ENCODE data around the gene PPIP5K2. TPM values are rescaled to one million over a fixed set of nuclear protein-coding genes. Genes with fewer than 3 reads are reported as not detected.
"Not testable (repeated sequence)": the region's sequence is repeated elsewhere in the genome, so short reads cannot be mapped to it uniquely, and the experiment has no call there.

PPIP5K2 gene
- 51.1 and 54.0 TPM in 2 replicates for total RNA-seq

DNA sequence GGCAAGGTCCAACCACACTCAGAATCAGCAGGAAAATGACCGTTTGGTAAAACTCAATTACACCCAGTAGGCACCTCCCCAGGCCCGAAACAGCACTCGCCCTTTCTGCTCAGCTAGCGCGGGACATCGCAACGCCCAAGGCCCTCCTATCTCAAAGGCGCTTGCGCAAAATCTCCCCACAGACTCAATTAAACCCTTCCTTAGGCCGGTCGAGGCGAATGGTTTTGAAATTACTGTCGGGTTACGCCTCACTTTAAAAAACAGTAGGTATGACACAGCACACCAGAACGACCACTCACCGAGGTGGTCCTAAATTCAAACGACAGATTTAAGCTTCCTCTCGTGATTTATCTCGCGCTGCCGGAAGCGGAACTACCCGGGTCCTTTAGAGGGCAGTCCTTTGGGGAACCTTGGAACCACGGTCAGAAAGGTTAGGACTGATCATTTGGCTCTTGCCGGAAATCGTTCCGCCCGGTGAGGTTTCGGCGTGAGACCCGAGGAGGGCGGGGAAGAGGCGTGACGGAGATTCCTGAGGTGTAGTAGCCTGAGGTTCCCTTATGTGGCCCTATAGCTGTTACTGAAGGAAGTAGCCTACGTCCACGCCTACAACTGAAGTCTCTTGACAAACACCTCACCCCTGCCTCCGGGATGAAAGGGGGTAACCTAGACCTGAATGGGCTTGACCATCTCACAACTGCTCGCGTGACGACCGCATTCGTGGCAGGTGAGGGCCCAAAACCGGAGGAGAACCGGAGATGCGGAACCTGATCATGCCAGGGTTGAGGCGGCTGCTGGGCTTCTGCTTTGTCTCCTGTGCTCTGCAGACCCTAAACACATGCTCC, at the start of gene PPIP5K2, which contains the start of gene GIN1:
Gene PPIP5K2 (plus strand): TSS at position 537 of the 842 bp plus-strand sequence. CDS start 9,289 bp downstream, outside the sequence.
Gene GIN1 (minus strand): TSS at position 374 of the 842 bp plus-strand sequence. CDS start 11,431 bp downstream, outside the sequence.
- DNase-seq: peak; percentile 99

DNA sequence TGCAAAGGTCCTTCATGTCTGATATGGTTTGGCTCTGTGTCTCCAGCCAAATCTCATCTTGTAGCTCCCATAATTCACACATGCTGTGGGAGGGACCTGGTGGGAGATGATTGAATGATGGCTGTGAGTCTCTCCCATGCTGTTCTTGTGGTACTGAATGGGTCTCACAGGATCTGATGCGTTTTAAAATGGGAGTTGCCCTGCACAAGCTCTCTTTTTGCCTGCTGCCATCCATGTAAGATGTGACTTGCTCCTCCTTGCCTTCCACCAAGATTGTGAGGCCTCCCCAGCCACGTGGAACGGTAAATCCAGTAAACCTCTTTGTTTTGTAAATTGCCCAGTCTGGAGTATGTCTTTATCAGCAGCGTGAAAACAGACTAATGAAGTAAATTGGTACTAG, 46.6 kb upstream of the PPIP5K2 start:
- DNase-seq: not testable (repeated sequence)

DNA sequence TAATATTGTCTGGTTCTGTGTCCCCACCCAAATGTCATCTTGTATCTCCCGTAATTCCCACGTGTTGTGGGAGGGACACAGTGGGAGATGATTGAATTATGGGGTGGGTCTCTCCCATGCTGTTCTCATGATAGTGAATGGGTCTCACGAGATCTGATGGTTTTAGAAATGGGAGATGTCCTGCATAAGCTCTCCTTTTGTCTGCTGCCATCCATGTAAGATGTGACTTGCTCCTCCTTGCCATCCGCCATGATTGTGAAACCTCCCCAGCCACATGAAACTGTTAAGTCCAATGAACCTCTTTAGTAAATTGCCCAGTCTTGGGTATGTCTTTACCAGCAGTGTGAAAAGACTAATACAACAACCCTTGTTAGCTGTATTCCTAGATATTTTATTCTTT, 44.7 kb upstream of the PPIP5K2 start:
- DNase-seq: no peak

DNA sequence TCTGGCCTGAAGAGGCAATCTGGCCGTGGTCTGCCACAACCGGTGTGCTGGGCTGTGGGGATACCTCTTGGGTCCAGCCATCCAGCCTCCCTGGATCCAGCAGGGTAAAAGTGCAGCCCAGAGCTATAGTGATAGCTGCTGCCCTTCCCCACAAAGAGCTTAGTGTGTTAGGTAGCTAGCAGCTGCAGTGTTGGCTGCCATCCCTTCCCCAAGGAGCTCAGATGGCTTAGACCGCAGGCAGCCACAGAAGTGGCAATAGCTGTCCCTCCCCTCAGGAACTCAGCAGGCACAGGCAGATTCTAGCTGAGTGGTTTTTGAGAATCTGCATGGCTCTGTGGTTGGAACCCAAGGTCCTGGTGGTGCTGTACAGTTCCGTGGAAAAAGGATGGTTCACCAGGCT, 40.3 kb upstream of the PPIP5K2 start:
- DNase-seq: no peak

DNA sequence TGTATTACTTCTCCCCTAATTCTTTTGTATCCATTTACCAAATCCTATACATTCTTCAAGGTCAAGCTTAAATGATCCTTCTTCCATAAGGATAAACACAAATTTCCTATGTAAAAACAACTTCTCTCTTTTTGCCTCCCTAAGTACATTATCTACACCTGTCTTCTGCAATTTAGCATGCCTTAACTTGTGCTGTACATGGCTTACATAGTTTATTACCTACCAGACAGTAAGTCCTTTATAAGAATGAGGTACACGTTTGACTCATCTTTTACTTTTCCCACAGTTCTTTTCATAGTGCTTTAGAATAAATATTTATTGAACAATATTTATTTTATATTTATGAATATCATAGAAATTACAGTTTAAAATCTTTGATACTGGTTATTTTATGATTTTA, 33.6 kb upstream of the PPIP5K2 start:
- DNase-seq: no peak

DNA sequence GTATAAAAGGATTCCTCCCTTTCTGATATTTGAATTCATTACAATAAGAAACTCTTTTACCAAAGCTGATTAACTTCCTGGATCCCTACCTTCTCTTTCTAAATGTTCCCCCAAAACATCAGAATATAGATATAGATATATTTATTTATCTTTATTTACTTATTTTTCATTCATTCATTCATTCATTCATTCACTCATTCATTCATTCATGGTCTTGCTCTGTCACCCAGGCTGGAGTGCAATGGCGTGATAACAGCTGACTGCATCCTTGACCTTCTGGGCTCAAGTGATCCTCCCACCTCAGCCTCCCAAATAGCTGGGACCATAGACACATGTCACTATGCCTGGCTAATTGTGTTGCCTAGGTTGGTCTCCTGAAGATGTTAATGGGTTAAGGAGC, 30.8 kb upstream of the PPIP5K2 start:
- DNase-seq: no peak

DNA sequence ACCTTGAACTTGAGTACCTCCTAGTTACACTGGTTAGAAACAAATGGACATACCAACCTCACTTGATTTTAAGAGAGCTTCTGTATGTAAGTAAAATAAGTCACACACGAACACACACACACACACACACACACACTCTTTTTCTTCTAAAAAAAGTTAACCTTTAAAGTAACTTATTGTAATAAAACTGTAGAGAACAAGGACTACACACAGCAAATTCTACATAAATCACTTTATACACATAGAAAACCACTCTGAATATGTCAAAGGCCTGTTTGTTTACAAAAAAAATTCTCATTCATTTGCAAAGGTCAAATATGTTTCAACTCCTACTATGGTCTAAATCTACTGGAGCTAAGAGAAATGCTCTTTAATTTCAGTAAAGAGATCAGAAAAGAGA, 29.3 kb upstream of the PPIP5K2 start:
- DNase-seq: no peak

DNA sequence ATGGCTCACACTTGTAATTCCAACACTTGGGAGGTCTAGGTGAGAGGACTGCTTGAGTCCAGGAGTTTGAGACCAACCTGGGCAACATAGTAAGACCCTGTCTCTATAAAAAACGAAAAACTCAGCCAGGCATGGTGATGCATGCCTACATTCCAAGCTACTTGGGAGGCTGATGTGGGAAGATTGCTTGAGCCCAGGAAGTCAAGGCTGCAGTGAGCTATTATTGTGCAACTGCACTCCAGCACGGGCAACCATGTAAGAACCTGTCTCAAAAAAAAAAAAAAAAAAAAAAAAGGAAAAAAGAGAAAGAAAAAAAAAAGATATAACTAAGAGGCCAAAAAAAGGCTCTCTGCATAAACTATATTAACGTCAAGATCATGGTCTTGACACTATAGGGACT, 27.4 kb upstream of the PPIP5K2 start:
- DNase-seq: no peak

DNA sequence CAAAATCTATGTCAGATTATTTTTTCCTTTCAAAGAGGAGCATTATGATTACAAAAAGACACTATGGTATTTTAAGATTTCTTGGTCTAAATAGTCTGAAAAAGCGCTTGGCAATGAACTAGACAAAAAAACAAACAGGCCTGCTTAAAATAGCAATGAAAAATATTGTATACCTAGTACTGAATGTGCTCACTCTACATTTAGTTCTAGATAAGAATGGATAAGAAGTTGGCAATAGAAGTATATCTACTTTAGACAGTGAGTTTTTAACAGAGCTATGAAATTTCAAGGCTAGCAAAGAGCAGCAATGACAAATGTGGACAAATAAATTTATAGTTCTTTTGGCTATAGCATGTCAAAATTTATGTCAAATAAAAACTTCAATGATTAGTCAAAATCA, 26.4 kb upstream of the PPIP5K2 start:
- DNase-seq: no peak

DNA sequence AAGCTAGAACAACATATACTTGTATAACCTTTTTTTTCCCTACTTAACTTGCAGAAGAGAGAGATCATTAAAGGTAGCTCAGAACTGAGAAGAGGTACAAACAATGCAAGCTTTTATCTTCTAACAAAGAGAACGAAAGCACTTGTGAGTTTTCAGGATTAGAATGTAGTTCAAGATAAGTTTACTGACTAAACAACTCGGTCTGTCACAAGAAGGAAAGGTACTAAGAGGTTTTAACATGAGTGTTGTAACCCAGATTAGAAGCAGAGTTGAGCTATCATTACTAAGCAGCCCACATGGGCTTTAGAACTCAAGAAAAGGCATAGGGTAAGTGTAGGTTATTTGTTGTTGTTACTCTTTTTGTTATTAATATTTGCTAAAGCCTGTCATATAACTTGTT, 25.4 kb upstream of the PPIP5K2 start:
- no peak for DNase-seq

DNA sequence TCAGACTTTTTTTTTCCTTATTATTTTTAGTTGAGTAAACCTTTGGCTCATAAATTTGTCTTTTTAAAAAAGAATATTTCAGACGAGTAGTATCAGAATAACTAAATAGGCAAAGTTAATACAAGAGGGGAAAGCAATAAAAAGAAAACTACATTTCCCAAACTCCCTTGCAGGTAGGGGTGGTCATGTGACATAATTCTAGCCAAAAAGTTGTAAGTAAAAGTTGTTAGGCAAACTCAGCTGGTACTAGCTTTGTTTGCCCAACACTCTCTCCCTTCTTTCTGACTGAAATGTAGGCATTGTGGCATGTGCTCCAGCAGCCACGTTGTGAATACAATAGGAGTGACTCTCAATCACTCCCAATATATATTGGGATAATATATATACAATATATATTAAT, 21.1 kb upstream of the PPIP5K2 start:
- no peak for DNase-seq

DNA sequence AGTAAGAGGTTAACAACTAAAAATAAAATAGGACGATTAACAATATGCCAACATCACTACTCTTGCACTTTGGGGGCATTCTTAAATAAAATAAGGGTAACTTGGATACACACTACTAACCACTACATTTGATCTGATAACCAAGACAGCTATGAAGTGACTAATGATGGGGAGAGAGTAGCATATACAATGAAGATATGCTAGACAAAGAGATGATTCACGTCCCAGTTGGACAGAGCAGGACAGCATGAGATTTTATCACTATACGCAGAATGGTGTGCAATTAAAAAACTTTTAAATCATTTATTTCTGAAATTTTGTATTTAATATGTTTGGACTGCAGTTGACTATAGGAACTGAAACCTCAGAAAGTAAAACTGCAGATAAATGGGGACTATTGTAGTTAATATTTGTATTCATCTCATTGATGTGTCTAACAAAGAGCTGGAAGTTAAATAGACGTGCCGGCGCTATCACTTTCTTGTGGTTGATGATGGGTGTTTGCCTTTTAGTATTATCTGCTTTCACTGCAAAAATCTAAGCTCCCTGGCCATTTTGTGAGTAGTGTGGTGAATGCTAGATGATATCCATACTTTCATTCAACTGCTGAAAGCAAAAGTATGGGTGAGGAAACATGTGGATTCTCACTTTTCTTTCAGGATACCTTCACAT, 18.9 kb upstream of the PPIP5K2 start:
- no peak for DNase-seq

DNA sequence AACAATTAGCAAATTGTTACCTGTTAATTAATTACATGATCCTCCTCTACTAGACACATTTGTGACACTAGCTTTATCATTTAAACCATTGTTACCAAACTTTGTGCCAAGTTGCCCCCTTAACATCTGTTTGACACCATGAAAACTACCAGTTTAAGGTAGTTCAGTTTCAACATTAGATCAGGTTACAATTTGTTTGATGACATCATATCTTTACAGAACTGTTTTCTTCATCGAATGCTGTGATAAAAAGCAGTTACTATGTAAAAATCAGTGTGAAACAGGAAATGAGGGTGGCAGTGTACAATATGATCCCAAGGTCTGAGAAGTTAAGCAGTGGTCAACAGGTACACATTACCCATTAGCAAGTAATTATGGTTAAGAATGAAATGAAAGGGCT, 17.9 kb upstream of the PPIP5K2 start:
- DNase-seq: no peak

DNA sequence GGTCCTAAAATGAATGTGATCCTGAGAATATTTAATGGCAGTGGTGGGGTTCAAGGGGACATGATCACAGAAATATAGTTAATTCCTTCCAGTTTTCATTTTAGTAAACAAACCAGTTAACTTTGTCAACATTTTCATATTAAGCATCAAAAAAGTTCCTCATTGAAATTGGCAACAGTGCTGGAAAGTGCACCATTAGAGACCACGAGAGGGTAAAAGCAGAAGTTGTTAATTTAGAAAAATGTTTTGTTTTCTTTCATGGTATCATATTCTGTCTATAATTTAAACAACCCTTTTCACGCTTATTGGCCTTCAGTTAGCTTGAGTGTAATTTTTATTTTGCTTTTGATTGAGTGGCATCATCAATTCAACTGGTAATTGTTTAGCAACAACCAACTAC, 12.0 kb upstream of the PPIP5K2 start:
- no peak for DNase-seq

DNA sequence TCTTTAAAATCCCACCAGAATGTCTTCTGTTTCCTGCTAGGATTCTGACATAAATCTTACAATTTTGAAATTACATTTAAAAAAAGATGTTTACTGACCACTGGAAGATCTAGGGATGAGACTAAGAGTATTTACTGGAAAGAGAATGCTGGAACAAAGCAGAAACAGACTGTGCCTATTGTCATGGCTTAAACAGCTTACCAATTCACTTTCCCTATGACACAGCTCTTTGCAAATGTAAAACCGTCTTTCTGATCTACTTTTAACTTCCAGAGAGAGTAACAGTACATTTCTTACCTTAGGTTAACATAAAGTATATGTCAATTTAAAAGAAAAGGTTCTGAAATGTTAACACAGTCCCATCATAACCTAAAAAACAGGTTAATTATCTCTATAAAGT, 10.8 kb upstream of the PPIP5K2 start:
- DNase-seq: no peak

DNA sequence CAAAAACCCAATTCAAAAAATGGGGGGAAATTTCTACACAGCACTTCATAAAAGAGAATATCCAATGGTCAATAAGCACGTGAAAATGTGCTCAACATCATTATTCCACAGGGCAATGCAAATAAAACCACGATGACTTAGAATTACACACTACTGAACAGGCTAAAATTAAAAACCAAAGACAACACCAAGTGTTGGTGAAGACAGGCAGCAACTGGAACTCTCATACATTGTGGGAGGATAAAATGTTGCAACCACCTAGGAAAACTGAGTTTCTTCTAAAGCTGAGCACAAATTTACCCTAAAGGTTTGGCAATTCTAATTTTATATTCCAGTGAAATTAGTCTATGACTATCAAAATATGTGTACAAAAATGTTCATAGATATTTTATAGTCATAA, 9.7 kb upstream of the PPIP5K2 start:
- no peak for DNase-seq

DNA sequence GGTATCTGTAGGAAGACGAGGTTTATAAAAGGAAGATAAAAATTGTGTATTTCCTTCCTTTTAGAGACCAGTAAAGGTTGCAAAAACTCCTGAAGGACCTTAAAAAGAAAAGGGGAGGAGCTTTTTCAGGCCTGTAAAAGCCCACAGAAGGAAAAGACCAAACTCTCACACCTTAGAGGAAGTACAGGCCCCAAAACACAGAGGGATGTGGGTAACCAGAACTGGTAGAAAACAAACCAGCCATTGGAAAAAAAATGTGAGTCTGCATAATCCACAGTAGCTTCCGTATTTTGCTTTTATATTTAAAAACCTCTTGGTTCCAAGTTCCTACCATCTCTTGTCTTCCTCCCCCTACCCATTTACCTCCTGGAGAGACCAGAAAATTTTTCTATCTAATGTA, 8.6 kb upstream of the PPIP5K2 start:
- no peak for DNase-seq

DNA sequence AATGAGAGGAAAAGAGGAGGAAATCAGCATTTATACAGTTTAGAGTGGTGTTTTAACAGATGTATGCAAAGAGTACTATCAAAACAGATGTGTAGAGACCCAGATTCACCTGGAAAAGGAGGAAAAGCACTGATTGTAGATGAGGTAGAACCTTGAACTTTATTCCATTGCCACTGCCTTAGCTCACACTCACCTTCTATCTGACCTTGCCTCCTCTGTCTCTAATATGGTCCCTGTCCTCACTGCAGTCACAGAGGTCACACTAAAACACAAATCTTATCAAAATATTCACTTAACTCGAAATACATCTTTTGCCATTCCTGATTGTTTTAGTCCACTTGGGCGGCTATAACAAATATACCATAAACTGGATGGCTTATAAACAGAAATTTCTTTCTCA, 7.2 kb upstream of the PPIP5K2 start:
- DNase-seq: no peak

DNA sequence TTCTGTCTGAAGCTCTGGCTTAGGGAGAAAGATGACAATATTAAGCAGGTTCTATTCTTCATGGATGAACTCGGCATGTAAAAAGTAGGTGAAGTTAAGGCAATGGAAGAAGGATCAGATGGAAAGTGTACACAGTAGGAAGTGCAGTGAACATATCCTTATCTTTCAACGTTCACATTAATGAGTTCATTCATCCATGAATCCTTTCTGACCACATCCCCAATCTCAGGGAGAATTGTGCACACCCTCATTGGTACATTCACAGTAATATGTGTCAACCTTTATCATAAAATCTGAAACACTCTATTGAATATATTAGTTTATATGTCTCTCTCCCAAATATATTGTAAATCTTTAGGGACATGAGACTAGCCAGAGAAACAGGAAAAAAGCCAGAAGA, 5.7 kb upstream of the PPIP5K2 start:
- DNase-seq: no peak

DNA sequence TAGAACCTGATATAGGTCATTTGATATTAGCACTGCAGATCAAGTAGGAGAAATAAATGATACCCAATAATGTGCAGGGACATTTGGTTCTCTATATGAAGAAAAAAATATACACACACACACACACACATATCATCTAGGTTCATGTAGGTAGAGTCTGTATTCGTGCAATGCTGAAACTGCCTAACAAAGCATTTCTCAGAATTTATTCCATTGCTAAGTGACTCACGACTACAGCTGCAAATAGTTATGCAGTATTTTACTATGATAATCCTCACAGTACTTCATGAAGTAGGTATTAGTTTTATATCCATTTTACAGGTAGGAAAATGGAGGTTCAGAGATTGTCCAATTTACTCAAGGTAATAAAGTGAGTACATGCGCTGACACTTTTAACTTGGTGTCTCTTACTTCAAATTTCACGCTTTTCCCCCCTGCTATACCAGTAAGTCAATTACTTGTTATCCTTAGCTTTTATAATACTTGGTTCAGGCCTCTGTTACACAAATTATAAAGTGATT, 2.6 kb upstream of the PPIP5K2 start:
- DNase-seq: no peak

DNA sequence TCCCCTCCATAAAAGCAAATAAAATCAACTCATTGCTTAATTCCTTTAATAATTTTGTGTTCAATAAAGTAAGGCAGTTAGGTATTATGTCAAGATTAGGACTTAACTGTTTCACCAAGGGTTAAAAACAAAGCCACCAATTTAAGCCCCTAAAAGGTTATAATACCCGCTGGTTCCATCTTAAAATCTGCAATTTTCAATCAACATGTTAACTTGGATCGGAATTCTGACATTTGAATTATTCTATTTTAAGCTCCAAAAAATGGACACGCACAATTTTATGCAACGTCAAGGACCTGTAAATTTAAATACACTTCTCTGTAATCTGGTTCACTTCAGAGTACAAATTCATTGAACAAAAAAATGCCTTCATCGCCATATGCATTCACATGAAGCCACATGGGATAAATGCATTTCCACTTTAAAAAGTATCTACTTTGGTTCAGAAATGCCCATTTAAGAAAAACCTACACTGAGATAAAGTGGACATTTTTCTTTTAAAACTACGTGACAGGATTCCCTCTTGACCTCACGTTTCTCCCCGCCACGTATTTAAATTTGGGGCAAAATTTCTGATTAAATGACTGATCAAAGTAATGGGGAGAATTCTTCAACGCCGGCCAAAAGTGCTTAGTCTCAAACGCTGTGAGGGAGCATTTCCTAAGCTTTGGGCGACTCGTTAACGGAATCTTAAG, 884 bp upstream of the PPIP5K2 start:
- DNase-seq: peak; percentile 40

DNA sequence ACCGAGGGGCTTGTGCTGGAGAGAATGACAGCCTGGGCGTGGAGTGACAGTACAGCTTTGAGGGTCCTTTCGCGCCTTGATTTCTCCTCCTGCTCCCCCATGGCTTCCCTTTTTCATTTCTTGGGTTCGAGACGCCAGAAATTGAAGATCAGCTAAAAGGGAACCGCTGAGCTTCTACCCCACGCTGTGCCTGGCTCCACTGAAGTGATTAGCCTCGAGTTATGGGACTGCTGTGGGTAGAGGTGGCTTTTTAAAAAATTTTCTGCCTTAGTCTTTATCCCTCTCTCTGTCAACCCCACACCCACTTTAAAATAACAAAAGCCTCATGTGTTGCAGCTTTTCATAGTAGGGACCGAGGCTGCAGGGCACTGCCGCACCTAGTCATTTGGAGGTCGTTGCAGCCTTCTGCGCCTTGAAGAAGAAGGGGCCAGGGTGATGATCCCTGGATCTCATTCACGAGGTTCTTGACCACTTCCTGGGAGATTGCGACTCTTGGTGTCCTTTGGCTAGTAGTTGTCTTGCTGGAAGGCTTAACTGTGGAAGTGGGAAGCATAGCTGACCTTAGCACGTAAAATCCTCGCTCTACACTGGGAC, 603 bp downstream of the PPIP5K2 start:
- DNase-seq: peak; percentile 17

DNA sequence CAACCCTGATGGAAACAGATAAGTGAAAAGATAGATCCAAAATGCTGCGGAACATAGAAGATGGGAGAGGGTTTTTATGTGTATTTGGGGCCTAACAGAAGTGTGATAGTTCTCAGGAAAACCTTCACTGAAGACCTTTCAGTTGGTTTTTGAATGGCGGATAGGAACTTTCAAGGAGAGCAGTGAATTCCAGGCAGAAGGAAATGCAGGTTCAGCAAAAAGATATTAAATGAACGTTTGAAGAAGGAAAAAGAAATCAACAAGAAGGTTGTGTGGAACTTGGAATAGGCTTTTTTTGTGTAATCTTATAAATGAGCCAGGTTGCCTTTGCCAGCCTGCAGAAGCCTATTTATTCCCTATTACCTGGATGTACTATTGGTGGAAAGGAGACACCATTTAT, 2.1 kb downstream of the PPIP5K2 start:
- DNase-seq: no peak

Data from dermis blood vessel endothelial cell (primary cell).